Heart right ventricle (tissue), 16 donors: ENCODE measurements around the gene CALB2. TPM values are rescaled to one million over a fixed set of nuclear protein-coding genes. Genes with fewer than 3 reads are reported as not detected.

Experiments
- ATAC-seq, 8 donors: fragments of 200-7000 bp; cut with Tn5 transposase; one replicate each; pipeline ENCODE4 v1.9.1; 2020; ENCODE audit warnings: mild to moderate bottlenecking in 8 of 8, moderate library complexity in 8 of 8, moderate number of reproducible peaks in 1 of 8
- DNase-seq, 2 donors: peaks; one replicate each; pipeline ENCODE4 v3.0.0-alpha.2; 2020
- H3K27ac ChIP-seq, 10 donors: fragments of 200-600 bp; sonication (generic) in 2 of 10; one replicate each; pipeline versions ENCODE4 v1.5.0 to v1.8.0; 2020 to 2022; ENCODE audit warnings: mild to moderate bottlenecking in 3 of 10
- H3K27me3 ChIP-seq, 7 donors: fragments of 200-600 bp; one replicate each; pipeline ENCODE4 v1.8.0; 2021 to 2022; ENCODE audit warnings: mild to moderate bottlenecking in 2 of 7
- H3K36me3 ChIP-seq, 9 donors: fragments of 200-600 bp; sonication (generic) in 1 of 9; one replicate each; pipeline versions ENCODE4 v1.5.0 to v1.8.0; 2020 to 2022; ENCODE audit warnings: mild to moderate bottlenecking in 2 of 9
- H3K4me1 ChIP-seq, 9 donors: fragments of 200-600 bp; sonication (generic) in 1 of 9; one replicate each; pipeline versions ENCODE4 v1.5.0 to v1.8.0; 2020 to 2022; ENCODE audit warnings: mild to moderate bottlenecking in 4 of 9
- H3K4me3 ChIP-seq, 10 donors: fragments of 200-600 bp; sonication (generic) in 2 of 10; one replicate each; pipeline versions ENCODE4 v1.5.0 to v1.8.0; 2020 to 2022; ENCODE audit warnings: mild to moderate bottlenecking in 7 of 10, moderate library complexity in 2 of 10
- H3K9me3 ChIP-seq, 11 donors: fragments of 200-600 bp in 10 of 11; sonication (generic) in 2 of 11; one replicate each; pipeline versions ENCODE4 v1.5.0 to v1.8.0; 2013 to 2022; ENCODE audit warnings: mild to moderate bottlenecking in 2 of 11, control low read depth in 1 of 11, moderate library complexity in 1 of 11
- WGBS, 2 donors: extraction: QIAGEN DNeasy Blood & Tissue Kit; methylation state at CpG; one replicate each; pipeline ENCODE4 v1.1.7; 2013; ENCODE audit warnings: inconsistent platforms in 1 of 2; 5-methylcytosine and 5-hydroxymethylcytosine counted together
- intact Hi-C, 10 donors: fragments of 100-400 bp; cut with DNase I; formaldehyde crosslinking; loops; one replicate each; pipeline versions ENCODE4 v1.11.1 to v1.14.2; 2022
- polyA plus RNA-seq, 2 donors: library from polyadenylated mRNA; stranded (reverse); fragments of 200-250 nt; gene quantifications; one replicate each; pipeline ENCODE4 v1.2.3, GENCODE V29; 2013
- total RNA-seq, 10 donors: library from RNA; stranded (reverse); fragmentation: NEBNext Ultra II Directional in 3 of 10; extraction: Animal tissue kit (Norgen Biotek cat#: 25700) in 3 of 10; gene quantifications; one replicate each; pipeline versions ENCODE4 v1.2.1 to v1.2.4, GENCODE V29; 2021 to 2023
- TF ChIP-seq, protein P1 (sequence below), 9 donors: fragments of 200-600 bp; sonication (generic) in 2 of 9; IDR thresholded peaks; one replicate each; pipeline versions ENCODE4 v1.5.0 to v1.8.0; 2021 to 2022; ENCODE audit warnings: antibody characterized with exemption in 9 of 9, mild to moderate bottlenecking in 5 of 9, moderate library complexity in 1 of 9
- donor health status: Arrhythmogenic right ventricular cardiomyopathy.
- donor health status: ischemic (EF 13 %, LVEDD 7.1; RV severe dilation, severe dysfunction).
- donor health status: healthy with polysubstance abuse.
- donor health status: DM: no; HTN: yes; CAD: no.
- donor health status: DM: no; HTN: no; CAD: no.
- donor health status: ischemic (EF 25% LVEDD 6.9; RV normal size, moderate dysfunction).
- donor health status: ischemic (EF 25% LVEDD 5.7; RV mildly dilated, moderate dysfunction).
- donor health status: healthy.
- donor health status: DM: yes; HTN: yes; CAD: no.
- donor health status: Ischemic cardiomyopathy.
- donor health status: ischemic (EF 35%, LVEDD 5.7; RV mildly dilated, moderate dysfunction).
- donor health status: nonischemic (EF 11% LVEDD 7.7; RV severe dilation, severe dysfunction).
- donor health status: DM: yes; HTN: yes; CAD: no.
- donor health status: PGD.
- donor health status: ischemic (EF 29% LVEDD 5.4; RV normal size, mild dysfunction).
- donor health status: nonischemic (EF 23%, LVEDD 6.1; RV moderate dilation, normal function).

Gene CALB2
- total and polyA plus RNA-seq, 12 donors: 0.16 to 3.7 (median 1.2) TPM; not detected in 3

DNA sequence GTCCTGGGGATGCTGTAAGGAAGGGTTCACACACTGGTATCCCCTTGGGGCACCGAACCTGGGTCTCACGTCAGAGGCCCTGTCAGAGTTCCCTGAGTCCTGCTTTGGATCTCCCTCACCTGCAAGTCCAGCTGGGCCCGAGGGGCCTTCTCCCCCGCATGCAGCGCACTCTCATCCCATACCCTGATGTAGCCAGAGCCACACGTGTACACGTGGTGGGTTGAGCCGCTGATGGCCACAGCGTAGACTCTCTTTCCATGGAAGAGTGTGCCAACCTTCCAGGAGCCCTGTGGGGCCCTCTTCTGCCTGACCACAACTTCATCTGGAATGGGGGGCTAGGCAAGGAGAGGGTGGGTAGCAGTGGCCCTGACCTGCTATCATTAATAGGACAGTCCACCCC, 73.5 kb downstream of the CALB2 start:
- DNase-seq: no peak
- no peaks in the 10 kb centered on the region for H3K4me1 ChIP-seq
- no peak for ATAC-seq
- H3K9me3 ChIP-seq: peaks cover 0 to 15% (median 0%) of the 10 kb centered on the region in 11 donors
- H3K27me3 ChIP-seq: peaks cover 0 to 52% (median 22%) of the 10 kb centered on the region in 7 donors
- TF ChIP-seq, protein P1, sequence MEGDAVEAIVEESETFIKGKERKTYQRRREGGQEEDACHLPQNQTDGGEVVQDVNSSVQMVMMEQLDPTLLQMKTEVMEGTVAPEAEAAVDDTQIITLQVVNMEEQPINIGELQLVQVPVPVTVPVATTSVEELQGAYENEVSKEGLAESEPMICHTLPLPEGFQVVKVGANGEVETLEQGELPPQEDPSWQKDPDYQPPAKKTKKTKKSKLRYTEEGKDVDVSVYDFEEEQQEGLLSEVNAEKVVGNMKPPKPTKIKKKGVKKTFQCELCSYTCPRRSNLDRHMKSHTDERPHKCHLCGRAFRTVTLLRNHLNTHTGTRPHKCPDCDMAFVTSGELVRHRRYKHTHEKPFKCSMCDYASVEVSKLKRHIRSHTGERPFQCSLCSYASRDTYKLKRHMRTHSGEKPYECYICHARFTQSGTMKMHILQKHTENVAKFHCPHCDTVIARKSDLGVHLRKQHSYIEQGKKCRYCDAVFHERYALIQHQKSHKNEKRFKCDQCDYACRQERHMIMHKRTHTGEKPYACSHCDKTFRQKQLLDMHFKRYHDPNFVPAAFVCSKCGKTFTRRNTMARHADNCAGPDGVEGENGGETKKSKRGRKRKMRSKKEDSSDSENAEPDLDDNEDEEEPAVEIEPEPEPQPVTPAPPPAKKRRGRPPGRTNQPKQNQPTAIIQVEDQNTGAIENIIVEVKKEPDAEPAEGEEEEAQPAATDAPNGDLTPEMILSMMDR (IDR thresholded peaks at IDR 0.05): no peak
- intact Hi-C loops: no loop called here
- H3K4me3 ChIP-seq: no peak overlapping the region
- no peaks in the 10 kb centered on the region for H3K36me3 ChIP-seq
- 88 to 89% methylated on average over 9 of the region's 9 CpGs for WGBS, 2 donors
- no peak overlapping the region for H3K27ac ChIP-seq

DNA sequence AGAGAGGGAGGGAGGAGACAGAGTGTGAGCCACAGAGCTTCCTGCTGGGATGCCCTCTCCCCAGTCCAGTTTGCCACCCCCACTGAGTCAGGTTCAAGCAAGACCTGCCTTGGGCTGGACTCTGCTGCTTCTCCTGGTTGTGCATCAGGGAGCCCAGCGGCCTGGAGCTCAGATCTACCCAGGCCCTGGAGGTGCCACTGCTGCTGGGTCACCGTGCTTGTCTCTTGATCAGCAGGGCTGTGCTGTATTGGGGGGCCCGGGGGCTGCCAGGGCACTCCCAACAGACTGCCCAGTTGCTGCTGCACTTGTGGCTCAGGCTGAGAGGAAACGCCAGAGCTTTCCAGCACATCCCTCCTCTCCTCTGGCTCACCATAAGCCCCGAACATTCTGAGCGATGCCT, 74.4 kb downstream of the CALB2 start:
- TF ChIP-seq, protein P1 (IDR thresholded peaks at IDR 0.05): no peak
- Histone ChIP-seq H3K36me3 (no peaks in the 10 kb centered on the region), H3K4me3 (no peak overlapping the region), H3K4me1 (no peaks in the 10 kb centered on the region), H3K27me3 (peaks cover 0 to 54% (median 22%) of the 10 kb centered on the region in 7 donors), H3K9me3 (peaks cover 0 to 15% (median 0%) of the 10 kb centered on the region in 11 donors), H3K27ac (no peak overlapping the region)
- WGBS, 2 donors: 73 to 80% methylated on average over 6 of the region's 6 CpGs
- ATAC-seq (no peak), DNase-seq (no peak)
- intact Hi-C loops: no loop called here

DNA sequence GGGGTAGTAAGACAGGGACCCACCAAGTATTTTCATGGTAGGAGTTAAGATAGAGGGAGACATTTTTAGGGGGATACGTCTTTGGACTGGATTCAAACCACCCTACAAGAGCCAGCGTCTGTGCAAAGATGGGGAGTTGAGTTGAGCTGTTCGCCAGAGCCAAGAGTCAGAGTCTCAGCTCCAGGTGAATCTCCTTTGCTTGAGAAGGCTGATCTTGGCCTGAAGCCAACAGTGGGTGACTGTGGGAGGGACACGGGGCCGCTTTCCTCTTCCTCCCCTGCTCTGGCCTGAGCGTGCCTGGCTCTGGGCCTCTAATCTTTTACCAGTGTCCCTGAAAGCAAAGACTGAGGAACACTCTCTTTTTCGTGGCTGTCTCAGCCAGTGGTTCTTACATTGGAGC, 78.0 kb downstream of the CALB2 start:
- Histone ChIP-seq H3K36me3 (no peaks in the 10 kb centered on the region), H3K27me3 (peaks cover 0 to 34% (median 28%) of the 10 kb centered on the region in 7 donors), H3K27ac (no peak overlapping the region), H3K4me1 (no peaks in the 10 kb centered on the region), H3K4me3 (no peak overlapping the region), H3K9me3 (peaks cover 0 to 3% (median 0%) of the 10 kb centered on the region in 11 donors)
- 74% methylated on average over 7 of the region's 7 CpGs for WGBS, 2 donors
- intact Hi-C loops: no loop called here
- ATAC-seq (no peak), DNase-seq (no peak)
- TF ChIP-seq, protein P1 (IDR thresholded peaks at IDR 0.05): no peak

DNA sequence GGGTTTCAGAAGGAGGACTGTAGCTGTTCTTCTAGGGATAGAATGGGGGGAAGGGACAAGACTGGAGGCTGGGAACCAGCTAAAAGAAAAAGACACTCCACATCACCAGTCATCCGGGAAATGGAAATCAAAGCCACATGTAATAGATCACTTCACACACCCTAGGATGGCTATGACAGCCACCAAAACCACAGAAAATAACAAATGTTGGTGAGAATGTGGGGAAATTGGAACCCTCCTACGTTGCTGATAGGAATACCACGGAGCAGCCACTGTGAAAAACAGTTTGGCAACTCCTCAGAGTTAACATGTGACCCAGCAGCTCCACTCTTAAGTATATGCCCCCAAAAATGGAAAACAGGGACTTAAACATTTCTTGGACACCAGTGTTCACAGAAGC, 81.0 kb downstream of the CALB2 start:
- Histone ChIP-seq H3K9me3 (peaks cover 0 to 34% (median 5%) of the 10 kb centered on the region in 11 donors), H3K27ac (no peak overlapping the region), H3K4me3 (no peak overlapping the region), H3K4me1 (no peaks in the 10 kb centered on the region), H3K27me3 (peaks cover 0 to 32% (median 27%) of the 10 kb centered on the region in 7 donors), H3K36me3 (no peaks in the 10 kb centered on the region)
- TF ChIP-seq, protein P1 (IDR thresholded peaks at IDR 0.05): no peak
- 46 to 53% methylated on average over 3 of the region's 3 CpGs for WGBS, 2 donors
- intact Hi-C loops: no loop called here
- ATAC-seq (no peak), DNase-seq (no peak)

Other genes starting within 250 kb of the CALB2 start
- gene HYDIN, start 128.0 kb upstream of the CALB2 start, total RNA-seq: 1 to 10 TPM in 9 of 10 donors, under 1 TPM in 1; 0.74 to 3.1 (median 2.0) TPM
- 1 to 10 TPM in 1 of 2 donors, under 1 TPM in 1; 0.04 to 1.3 TPM for gene HYDIN, start 128.0 kb upstream of the CALB2 start, polyA plus RNA-seq
- gene CMTR2, start 69.3 kb upstream of the CALB2 start, total RNA-seq: 10 to 100 TPM in 4 of 10 donors, 1 to 10 TPM in 6; 5.6 to 11.6 (median 9.3) TPM
- 1 to 10 TPM; 2.7 to 4.6 TPM for gene CMTR2, start 69.3 kb upstream of the CALB2 start, polyA plus RNA-seq
- not detected for gene TLE7, start 83.3 kb downstream of the CALB2 start, total RNA-seq
- gene TLE7, start 83.3 kb downstream of the CALB2 start, polyA plus RNA-seq: not detected
- 1 to 10 TPM; 4.7 to 6.9 (median 5.8) TPM for gene ZNF23, start 103.5 kb downstream of the CALB2 start, total RNA-seq
- gene ZNF23, start 103.5 kb downstream of the CALB2 start, polyA plus RNA-seq: 10 to 100 TPM in 1 of 2 donors, 1 to 10 TPM in 1; 3.7 to 12.4 TPM
- gene ZNF19, start 130.6 kb downstream of the CALB2 start, total RNA-seq: 1 to 10 TPM in 9 of 10 donors, under 1 TPM in 1; 0.59 to 3.4 (median 1.5) TPM
- 1 to 10 TPM in 1 of 2 donors, under 1 TPM in 1; 0.93 to 2.0 TPM for gene ZNF19, start 130.6 kb downstream of the CALB2 start, polyA plus RNA-seq
- under 1 TPM in 1 of 10 donors, not detected in 9; 0.09 TPM for gene CHST4, start 167.7 kb downstream of the CALB2 start, total RNA-seq
- gene CHST4, start 167.7 kb downstream of the CALB2 start, polyA plus RNA-seq: not detected
- not detected for gene TAT, start 218.4 kb downstream of the CALB2 start, total RNA-seq
- not detected for gene TAT, start 218.4 kb downstream of the CALB2 start, polyA plus RNA-seq